Peyer's patch (tissue), 4 donors: ENCODE results near the gene DUSP7. TPM values are rescaled to one million over a fixed set of nuclear protein-coding genes. Genes with fewer than 3 reads are reported as not detected.
A peak's percentile ranks its signal among the peaks of the same experiment; 100 is the strongest.

Source experiments
- DNase-seq, 3 donors: peaks; one replicate each; pipeline ENCODE4 v3.0.0-alpha.2; 2017 to 2019
- H3K27ac ChIP-seq, 4 donors: fragments of 200-600 bp; sonication (generic); one replicate each; pipeline ENCODE4 v1.5.1; 2016 to 2019
- H3K27me3 ChIP-seq, 2 donors: fragments of 200-600 bp; sonication (generic); one replicate each; pipeline ENCODE4 v1.5.1; 2019
- H3K36me3 ChIP-seq, 3 donors: fragments of 200-600 bp; sonication (generic); one replicate each; pipeline ENCODE4 v1.5.1; 2016 to 2019
- H3K4me1 ChIP-seq, 4 donors: fragments of 200-600 bp; sonication (generic); one replicate each; pipeline ENCODE4 v1.5.1; 2016 to 2019
- H3K4me3 ChIP-seq, 4 donors: fragments of 200-600 bp; sonication (generic); 1 replicate in 3 of 4; 2 replicates in 1 of 4; pipeline ENCODE4 v1.5.1; 2016 to 2019; ENCODE audit warnings: mild to moderate bottlenecking in 1 of 4
- H3K9me3 ChIP-seq, 4 donors: fragments of 200-600 bp; sonication (generic); one replicate each; pipeline ENCODE4 v1.5.1; 2016 to 2019; ENCODE audit warnings: mild to moderate bottlenecking in 1 of 4
- CTCF ChIP-seq, 6 experiments: fragments of 450-650 bp in 4 of 6; fragments of 200-600 bp in 2 of 6; sonication (generic) in 1 of 6; IDR thresholded peaks; one replicate each; pipeline ENCODE4 v1.5.1; 2017 to 2019; ENCODE audit warnings: antibody characterized with exemption in 6 of 6, mild to moderate bottlenecking in 3 of 6, moderate library complexity in 1 of 6
- POLR2A ChIP-seq, 2 donors: fragments of 450-650 bp; IDR thresholded peaks; one replicate each; pipeline ENCODE4 v1.5.1; 2017; ENCODE audit warnings: antibody characterized with exemption in 2 of 2, mild to moderate bottlenecking in 2 of 2, moderate library complexity in 2 of 2
- total RNA-seq, 4 donors: library from RNA; depleted of rRNA; stranded (reverse); fragments of >200 nt; gene quantifications; one replicate each; pipeline ENCODE4 v1.1.0, GENCODE V29; 2016

Gene DUSP7
- total RNA-seq, 4 donors from 2014 or later = 3.3 to 7.1 (median 6.0) TPM

DNA sequence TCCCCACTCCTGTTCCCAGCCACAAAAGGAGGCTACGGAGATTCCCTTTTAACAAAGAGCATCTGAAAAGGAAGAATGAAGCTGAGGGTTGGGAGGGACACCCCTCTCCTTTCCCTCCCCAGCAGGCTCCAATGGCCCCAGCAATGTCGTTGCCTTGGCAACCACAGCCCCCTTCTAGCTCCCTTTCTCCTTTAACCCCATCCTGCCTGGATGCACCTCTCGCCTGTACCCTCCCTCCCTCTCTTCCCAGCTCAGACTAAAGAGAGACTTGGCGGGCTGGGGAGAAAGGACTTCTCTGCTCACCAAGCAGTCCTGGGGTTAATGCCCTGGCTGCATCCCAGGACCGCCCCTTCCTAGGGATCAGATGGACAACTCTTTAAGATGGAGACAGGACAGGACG lies 53.6 kb downstream of the DUSP7 start:
- no peak overlapping the region for H3K4me3 ChIP-seq
- H3K9me3 ChIP-seq = no peaks in the 10 kb centered on the region
- no peaks in the 10 kb centered on the region for H3K27me3 ChIP-seq
- TF ChIP-seq CTCF (IDR thresholded peaks at IDR 0.05) = no peak
- TF ChIP-seq POLR2A (IDR thresholded peaks at IDR 0.05) = no peak
- peaks cover 0 to 19% (median 3%) of the 10 kb centered on the region in 4 donors for H3K4me1 ChIP-seq
- H3K27ac ChIP-seq = no peak overlapping the region
- no peaks in the 10 kb centered on the region for H3K36me3 ChIP-seq
- DNase-seq = no peak

DNA sequence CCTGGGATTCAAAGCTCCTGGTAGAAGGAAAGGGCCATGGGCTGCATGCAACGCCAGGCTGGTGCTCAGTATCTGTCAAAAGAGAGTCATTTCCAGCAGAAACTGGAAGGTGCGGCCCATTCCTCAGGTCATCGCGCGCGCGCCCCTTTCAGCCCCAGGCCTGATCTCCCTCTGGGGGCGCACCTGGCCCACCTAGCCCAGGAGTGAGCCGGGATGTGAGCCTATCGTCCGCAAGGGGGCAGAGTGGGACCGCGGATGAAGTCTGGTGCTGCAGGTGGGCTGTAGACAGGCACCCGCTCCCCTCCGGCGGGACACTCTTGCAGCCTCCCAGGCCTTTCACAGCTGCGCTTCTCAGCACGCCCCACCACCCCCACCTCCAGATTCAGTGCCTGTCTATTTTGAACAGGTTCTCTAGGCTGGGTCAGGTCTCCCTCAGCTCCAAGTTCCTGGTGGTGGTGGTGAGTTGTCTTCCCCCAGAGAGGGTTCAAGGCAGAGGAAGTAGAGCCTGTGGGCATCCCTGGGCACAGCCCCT lies 54.9 kb downstream of the DUSP7 start:
- Histone ChIP-seq H3K27me3 (no peaks in the 10 kb centered on the region), H3K27ac (no peak overlapping the region), H3K4me1 (peaks cover 0 to 18% (median 3%) of the 10 kb centered on the region in 4 donors), H3K9me3 (no peaks in the 10 kb centered on the region), H3K4me3 (no peak overlapping the region), H3K36me3 (no peaks in the 10 kb centered on the region)
- TF ChIP-seq POLR2A (IDR thresholded peaks at IDR 0.05) (no peak), CTCF (IDR thresholded peaks at IDR 0.05) (peak; percentile 85 to 94 (median 91))
- DNase-seq = peak; percentile 84 to 92 (median 85)

- TF ChIP-seq POLR2A (IDR thresholded peaks at IDR 0.05) = no peak
- TF ChIP-seq CTCF (IDR thresholded peaks at IDR 0.05) = no peak
- no peaks in the 10 kb centered on the region for H3K9me3 ChIP-seq
- H3K4me1 ChIP-seq = peaks cover 0 to 8% (median 4%) of the 10 kb centered on the region in 4 donors
- no peak overlapping the region for H3K27ac ChIP-seq
- no peak overlapping the region for H3K4me3 ChIP-seq
- no peaks in the 10 kb centered on the region for H3K27me3 ChIP-seq
- no peaks in the 10 kb centered on the region for H3K36me3 ChIP-seq
- no peak for DNase-seq
Observed at GRCh38 chr3:51999846-52000245, 56.5 kb downstream of the DUSP7 start.

Other genes starting within 250 kb of the DUSP7 start
- gene IQCF2, start 195.0 kb downstream of the DUSP7 start, total RNA-seq = not detected
- gene IQCF5, start 181.0 kb downstream of the DUSP7 start, total RNA-seq = not detected
- gene IQCF1, start 153.2 kb downstream of the DUSP7 start, total RNA-seq = not detected
- 10 to 100 TPM in 1 of 4 donors, 1 to 10 TPM in 3; 4.7 to 17.3 (median 7.7) TPM for gene RRP9, start 114.7 kb downstream of the DUSP7 start, total RNA-seq
- gene PARP3, start 114.2 kb downstream of the DUSP7 start, total RNA-seq = 100 to 1,000 TPM; 100 to 157 (median 137) TPM
- not detected for gene GPR62, start 101.2 kb downstream of the DUSP7 start, total RNA-seq
- gene PCBP4, start 89.1 kb downstream of the DUSP7 start, total RNA-seq = 10 to 100 TPM; 31.3 to 44.7 (median 37.7) TPM
- gene ABHD14B, start 82.5 kb downstream of the DUSP7 start, total RNA-seq = 100 to 1,000 TPM in 3 of 4 donors, 10 to 100 TPM in 1; 43.7 to 135 (median 127) TPM
- 10 to 100 TPM in 2 of 4 donors, 1 to 10 TPM in 2; 3.9 to 11.6 (median 7.7) TPM for gene ABHD14A, start 81.5 kb downstream of the DUSP7 start, total RNA-seq
- gene ACY1, start 73.0 kb downstream of the DUSP7 start, total RNA-seq = 100 to 1,000 TPM in 3 of 4 donors, 10 to 100 TPM in 1; 95.7 to 977 (median 609) TPM
- 100 to 1,000 TPM; 643 to 841 (median 711) TPM for gene RPL29, start 60.7 kb downstream of the DUSP7 start, total RNA-seq
- 1 to 10 TPM; 3.4 to 9.3 (median 6.5) TPM for gene POC1A, start 97.9 kb upstream of the DUSP7 start, total RNA-seq
- gene ALAS1, start 141.6 kb upstream of the DUSP7 start, total RNA-seq = 10 to 100 TPM; 73.3 to 92.8 (median 89.8) TPM
- gene TLR9, start 169.1 kb upstream of the DUSP7 start, total RNA-seq = 1 to 10 TPM in 1 of 4 donors, under 1 TPM in 1, not detected in 2; 0.27 to 1.7 TPM
- gene TWF2, start 182.6 kb upstream of the DUSP7 start, total RNA-seq = 10 to 100 TPM; 46.2 to 68.8 (median 59.3) TPM
- 10 to 100 TPM in 1 of 4 donors, 1 to 10 TPM in 3; 4.0 to 32.2 (median 6.7) TPM for gene PPM1M, start 189.2 kb upstream of the DUSP7 start, total RNA-seq
- gene WDR82, start 222.1 kb upstream of the DUSP7 start, total RNA-seq = 10 to 100 TPM; 29.7 to 44.0 (median 38.3) TPM
- 100 to 1,000 TPM in 3 of 4 donors, 10 to 100 TPM in 1; 89.1 to 274 (median 224) TPM for gene GLYCTK, start 231.3 kb upstream of the DUSP7 start, total RNA-seq